Suprapubic skin (tissue), 4 donors: Measurements from ENCODE around the gene COL5A1. TPM values are rescaled to one million over a fixed set of nuclear protein-coding genes. Genes with fewer than 3 reads are reported as not detected.
"Not testable (repeated sequence)": the region's sequence is repeated elsewhere in the genome, so short reads cannot be mapped to it uniquely, and the experiment has no call there.

Source experiments
- DNase-seq, 2 donors: peaks; one replicate each; pipeline ENCODE4 v3.0.0-alpha.2; 2019; ENCODE audit warnings: low spot score in 2 of 2
- H3K27ac ChIP-seq: fragments of 200-600 bp; sonication (generic); one replicate; pipeline ENCODE4 v1.5.1; 2019
- H3K27me3 ChIP-seq: fragments of 200-600 bp; sonication (generic); one replicate; pipeline ENCODE4 v1.5.1; 2019
- H3K36me3 ChIP-seq: fragments of 200-600 bp; sonication (generic); one replicate; pipeline ENCODE4 v1.5.1; 2019
- H3K4me1 ChIP-seq: fragments of 200-600 bp; sonication (generic); one replicate; pipeline ENCODE4 v1.5.1; 2019
- H3K4me3 ChIP-seq: fragments of 200-600 bp; sonication (generic); one replicate; pipeline ENCODE4 v1.5.1; 2019; ENCODE audit warnings: mild to moderate bottlenecking
- H3K9me3 ChIP-seq: fragments of 200-600 bp; sonication (generic); one replicate; pipeline ENCODE4 v1.5.1; 2019
- EP300 ChIP-seq: sonication (generic); formaldehyde crosslinking; IDR thresholded peaks from one replicate; pipeline ENCODE4 v1.6.1; 2017; ENCODE audit warnings: antibody characterized with exemption
- POLR2A ChIP-seq, 2 donors: fragments of 450-650 bp; IDR thresholded peaks; one replicate each; pipeline ENCODE4 v1.6.1; 2017; ENCODE audit warnings: antibody characterized with exemption in 2 of 2, mild to moderate bottlenecking in 2 of 2, moderate library complexity in 2 of 2
- POLR2AphosphoS5 ChIP-seq, 3 donors: sonication (generic); formaldehyde crosslinking; IDR thresholded peaks; one replicate each; pipeline ENCODE4 v1.6.1; 2017; ENCODE audit warnings: antibody characterized with exemption in 3 of 3
- WGBS: methylation state at CpG from one replicate; pipeline ENCODE4 v1.1.5; 2018; 5-methylcytosine and 5-hydroxymethylcytosine counted together
- total RNA-seq, 4 donors: library from RNA; depleted of rRNA; stranded (reverse); fragments of >200 nt; gene quantifications; one replicate each; pipeline ENCODE4 v1.1.0, GENCODE V29; 2016
- TF ChIP-seq, protein P1 (sequence below), 2 donors: fragments of 200-600 bp in 1 of 2; fragments of 450-650 bp in 1 of 2; sonication (generic) in 1 of 2; IDR thresholded peaks; one replicate each; pipeline ENCODE4 v1.5.1; 2016 to 2019; ENCODE audit warnings: antibody characterized with exemption in 2 of 2, mild to moderate bottlenecking in 1 of 2, moderate library complexity in 1 of 2

COL5A1 gene
- total RNA-seq, 4 donors from 2014 or later, result 8.6 to 16.5 (median 15.4) TPM

DNA sequence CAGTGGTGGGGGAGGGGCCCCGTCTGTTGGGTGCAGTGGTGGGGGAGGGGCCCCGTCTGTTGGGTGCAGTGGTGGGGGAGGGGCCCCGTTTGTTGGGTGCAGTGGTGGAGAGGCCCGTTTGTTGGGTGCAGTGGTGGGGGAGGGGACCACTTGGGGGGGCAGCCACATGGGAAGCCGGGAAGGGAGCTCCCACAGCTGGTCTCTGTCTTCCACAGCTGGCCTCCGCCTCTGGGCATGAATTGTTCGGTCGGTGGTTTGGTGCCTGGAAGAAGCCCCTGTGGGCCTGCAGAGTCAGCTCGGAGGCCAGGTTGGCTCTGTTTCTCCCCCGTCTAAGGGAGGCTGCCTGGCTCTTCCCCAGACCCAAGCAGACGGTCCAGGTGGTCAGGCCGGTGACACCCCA lies 69.3 kb downstream of the COL5A1 start:
- H3K36me3 ChIP-seq, result no peaks in the 10 kb centered on the region
- H3K4me3 ChIP-seq, result no peak overlapping the region
- TF ChIP-seq, protein P1, sequence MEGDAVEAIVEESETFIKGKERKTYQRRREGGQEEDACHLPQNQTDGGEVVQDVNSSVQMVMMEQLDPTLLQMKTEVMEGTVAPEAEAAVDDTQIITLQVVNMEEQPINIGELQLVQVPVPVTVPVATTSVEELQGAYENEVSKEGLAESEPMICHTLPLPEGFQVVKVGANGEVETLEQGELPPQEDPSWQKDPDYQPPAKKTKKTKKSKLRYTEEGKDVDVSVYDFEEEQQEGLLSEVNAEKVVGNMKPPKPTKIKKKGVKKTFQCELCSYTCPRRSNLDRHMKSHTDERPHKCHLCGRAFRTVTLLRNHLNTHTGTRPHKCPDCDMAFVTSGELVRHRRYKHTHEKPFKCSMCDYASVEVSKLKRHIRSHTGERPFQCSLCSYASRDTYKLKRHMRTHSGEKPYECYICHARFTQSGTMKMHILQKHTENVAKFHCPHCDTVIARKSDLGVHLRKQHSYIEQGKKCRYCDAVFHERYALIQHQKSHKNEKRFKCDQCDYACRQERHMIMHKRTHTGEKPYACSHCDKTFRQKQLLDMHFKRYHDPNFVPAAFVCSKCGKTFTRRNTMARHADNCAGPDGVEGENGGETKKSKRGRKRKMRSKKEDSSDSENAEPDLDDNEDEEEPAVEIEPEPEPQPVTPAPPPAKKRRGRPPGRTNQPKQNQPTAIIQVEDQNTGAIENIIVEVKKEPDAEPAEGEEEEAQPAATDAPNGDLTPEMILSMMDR (IDR thresholded peaks at IDR 0.05), result no peak
- no peak for TF ChIP-seq EP300
- TF ChIP-seq POLR2AphosphoS5 (IDR thresholded peaks at IDR 0.05), result no peak
- TF ChIP-seq POLR2A (IDR thresholded peaks at IDR 0.05), result no peak
- peaks cover 24% of the 10 kb centered on the region for H3K27me3 ChIP-seq
- H3K4me1 ChIP-seq, result peaks cover 21% of the 10 kb centered on the region
- no peak for DNase-seq
- H3K9me3 ChIP-seq, result no peaks in the 10 kb centered on the region
- 61% methylated on average over 4 of the region's 12 CpGs for WGBS
- H3K27ac ChIP-seq, result no peak overlapping the region

DNA sequence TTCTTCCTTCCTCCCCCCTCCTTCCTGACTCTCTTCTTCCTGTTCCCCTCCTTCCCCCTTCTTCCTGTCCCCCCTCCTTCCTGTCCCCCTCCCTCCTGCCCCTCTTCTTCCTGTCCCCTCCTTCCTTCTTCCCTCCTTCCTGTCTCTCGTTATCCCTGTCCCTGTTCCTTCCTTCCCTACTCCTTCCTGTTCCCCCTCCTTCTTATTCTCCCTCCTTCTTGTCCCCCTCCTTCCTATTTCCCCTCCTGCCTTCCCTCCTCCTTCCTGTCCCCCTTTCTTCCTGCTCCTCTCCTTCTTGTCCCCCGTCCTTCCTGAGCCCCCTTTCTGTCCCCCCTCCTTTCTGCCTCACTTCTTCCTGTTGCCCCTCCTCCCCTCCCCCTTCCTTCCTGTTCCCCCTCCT lies 70.6 kb downstream of the COL5A1 start:
- DNase-seq, result no peak
- peaks cover 24% of the 10 kb centered on the region for H3K27me3 ChIP-seq
- WGBS, result 40% methylated on average over 2 of the region's 2 CpGs

DNA sequence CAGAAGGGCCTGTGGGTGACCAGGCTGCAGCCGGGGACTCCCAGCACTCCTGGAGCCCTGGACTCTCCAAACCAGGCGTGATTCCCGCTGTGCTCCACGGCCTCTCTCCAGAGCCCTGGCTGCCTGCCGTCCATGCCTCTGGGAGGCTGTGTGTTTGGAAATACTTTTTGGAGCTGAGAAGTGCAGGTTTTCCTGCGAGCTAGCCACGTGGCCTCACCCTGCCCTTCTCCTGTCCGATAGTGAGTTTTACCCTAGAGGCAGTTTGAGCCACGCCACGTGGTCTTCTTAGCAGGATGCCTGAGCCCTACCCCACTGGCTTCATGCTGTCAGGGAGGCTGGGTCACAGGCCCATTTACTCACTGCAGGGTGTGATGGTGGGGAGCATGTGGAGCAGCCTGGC lies 71.3 kb downstream of the COL5A1 start:
- WGBS, result 74% methylated on average over 7 of the region's 10 CpGs
- H3K27ac ChIP-seq, result no peak overlapping the region
- no peaks in the 10 kb centered on the region for H3K9me3 ChIP-seq
- peaks cover 3% of the 10 kb centered on the region for H3K36me3 ChIP-seq
- H3K27me3 ChIP-seq, result peaks cover 20% of the 10 kb centered on the region
- no peak for DNase-seq
- H3K4me1 ChIP-seq, result peaks cover 10% of the 10 kb centered on the region
- no peak overlapping the region for H3K4me3 ChIP-seq
- TF ChIP-seq POLR2AphosphoS5 (IDR thresholded peaks at IDR 0.05) (no peak), POLR2A (IDR thresholded peaks at IDR 0.05) (no peak), EP300 (no peak)
- TF ChIP-seq, protein P1 (IDR thresholded peaks at IDR 0.05), result no peak

More for the DNA sequence above, 70.6 kb downstream of the COL5A1 start:
- TF ChIP-seq EP300, result no peak
- TF ChIP-seq, protein P1 (IDR thresholded peaks at IDR 0.05), result no peak
- no peak for TF ChIP-seq POLR2AphosphoS5 (IDR thresholded peaks at IDR 0.05)
- no peak for TF ChIP-seq POLR2A (IDR thresholded peaks at IDR 0.05)
- Histone ChIP-seq H3K27ac (no peak overlapping the region), H3K9me3 (no peaks in the 10 kb centered on the region), H3K4me3 (no peak overlapping the region), H3K36me3 (peaks cover 3% of the 10 kb centered on the region), H3K4me1 (peaks cover 10% of the 10 kb centered on the region)

DNA sequence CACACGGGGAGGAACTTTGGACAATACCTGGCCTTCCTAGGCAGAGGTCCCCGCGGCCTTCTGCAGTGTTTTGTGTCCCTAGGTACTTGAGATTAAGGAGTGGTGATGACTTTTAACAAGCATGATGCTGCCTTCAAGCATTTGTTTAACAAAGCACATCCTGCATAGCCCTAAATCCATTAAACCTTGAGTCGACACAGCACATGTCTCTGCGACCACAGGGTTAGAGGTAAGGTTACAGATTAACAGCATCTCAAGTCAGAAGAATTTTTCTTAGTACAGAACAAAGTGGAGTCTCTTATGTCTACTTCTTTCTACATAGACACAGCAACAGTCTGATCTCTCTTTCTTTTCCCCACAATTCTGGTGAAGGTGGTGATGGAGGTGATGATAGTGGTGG lies 73.9 kb downstream of the COL5A1 start:
- DNase-seq, H3K9me3 ChIP-seq, H3K27ac ChIP-seq, H3K4me3 ChIP-seq, H3K4me1 ChIP-seq, H3K36me3 ChIP-seq, H3K27me3 ChIP-seq: not testable (repeated sequence)
- 85% methylated on average over 5 of the region's 5 CpGs for WGBS

DNA sequence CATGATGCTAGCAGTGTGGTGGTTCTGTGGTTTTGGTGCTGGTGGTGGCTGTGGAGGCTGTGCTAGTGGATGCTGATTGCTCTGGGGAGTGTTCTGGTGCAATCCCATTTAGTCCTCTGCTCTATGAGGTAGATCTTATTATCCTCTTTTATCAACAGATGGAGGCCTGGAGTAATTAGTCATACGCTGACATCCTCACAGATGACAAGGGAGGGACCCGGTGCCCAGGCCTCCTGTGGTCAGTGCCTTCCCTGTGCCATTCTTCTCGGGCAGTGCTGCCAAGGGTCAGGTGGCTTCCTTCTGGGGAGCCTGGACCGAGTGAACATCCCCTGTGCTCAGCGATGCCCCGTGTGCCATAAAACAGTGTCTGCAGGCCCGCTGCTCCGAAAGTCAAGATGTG lies 74.5 kb downstream of the COL5A1 start:
- H3K36me3 ChIP-seq, result peaks cover 3% of the 10 kb centered on the region
- H3K9me3 ChIP-seq, result no peaks in the 10 kb centered on the region
- no peak overlapping the region for H3K4me3 ChIP-seq
- TF ChIP-seq POLR2A (IDR thresholded peaks at IDR 0.05) (no peak), POLR2AphosphoS5 (IDR thresholded peaks at IDR 0.05) (no peak), EP300 (no peak)
- TF ChIP-seq, protein P1 (IDR thresholded peaks at IDR 0.05), result no peak
- H3K4me1 ChIP-seq, result no peaks in the 10 kb centered on the region
- peaks cover 10% of the 10 kb centered on the region for H3K27me3 ChIP-seq
- no peak overlapping the region for H3K27ac ChIP-seq
- 80% methylated on average over 8 of the region's 8 CpGs for WGBS
- no peak for DNase-seq

GRCh38 chr9:134717056-134717455 lies 75.5 kb downstream of the COL5A1 start:
- TF ChIP-seq EP300, result no peak
- no peak for TF ChIP-seq POLR2A (IDR thresholded peaks at IDR 0.05)
- no peak for TF ChIP-seq POLR2AphosphoS5 (IDR thresholded peaks at IDR 0.05)
- TF ChIP-seq, protein P1 (IDR thresholded peaks at IDR 0.05), result no peak
- no peak for DNase-seq
- no peaks in the 10 kb centered on the region for H3K9me3 ChIP-seq
- no peaks in the 10 kb centered on the region for H3K4me1 ChIP-seq
- no peak overlapping the region for H3K27ac ChIP-seq
- peaks cover 6% of the 10 kb centered on the region for H3K27me3 ChIP-seq
- 78% methylated on average over 15 of the region's 20 CpGs for WGBS
- H3K36me3 ChIP-seq, result peaks cover 3% of the 10 kb centered on the region
- H3K4me3 ChIP-seq, result no peak overlapping the region
